Kidney (tissue), 14 donors: ENCODE results near the gene PACS2. TPM values are rescaled to one million over a fixed set of nuclear protein-coding genes. Genes with fewer than 3 reads are reported as not detected.

Source experiments
- DNase-seq, 5 donors: peaks; one replicate each; pipeline ENCODE4 v3.0.0-alpha.2; 2013 to 2020
- FAIRE-seq: peaks from 2 replicates; lab custom pipeline; 2012; peaks lifted over from hg19 to GRCh38; lab: Jason Lieb, UNC
- H3K27ac ChIP-seq, 2 donors: one replicate each; pipeline ENCODE4 v1.7.0; 2013; ENCODE audit warnings: low read depth in 2 of 2, low read length in 2 of 2, inconsistent platforms in 1 of 2
- H3K27me3 ChIP-seq: one replicate; pipeline ENCODE4 v1.7.1; 2013; ENCODE audit warnings: low read length, inconsistent platforms; ENCODE audit not compliant: control insufficient read depth, insufficient read depth
- H3K36me3 ChIP-seq, 3 donors: one replicate each; pipeline versions ENCODE4 v1.7.0 to v1.7.1; 2013; ENCODE audit warnings: low read length in 3 of 3, control low read depth in 1 of 3, inconsistent platforms in 1 of 3; ENCODE audit not compliant: insufficient read depth in 3 of 3, control insufficient read depth in 2 of 3
- H3K4me1 ChIP-seq, 3 donors: one replicate each; pipeline versions ENCODE4 v1.7.0 to v1.7.1; 2013; ENCODE audit warnings: low read length in 3 of 3, inconsistent platforms in 1 of 3, low read depth in 1 of 3; ENCODE audit not compliant: control insufficient read depth in 2 of 3, insufficient read depth in 2 of 3
- H3K4me3 ChIP-seq, 3 donors: one replicate each; pipeline versions ENCODE4 v1.7.0 to v1.8.1; 2013; ENCODE audit warnings: low read length in 3 of 3, control low read depth in 1 of 3, inconsistent platforms in 1 of 3
- H3K9ac ChIP-seq, 3 donors: one replicate each; pipeline versions ENCODE4 v1.7.0 to v1.7.1; 2013; ENCODE audit warnings: low read length in 3 of 3, control low read depth in 1 of 3, inconsistent platforms in 1 of 3
- H3K9me3 ChIP-seq, 3 donors: one replicate each; pipeline versions ENCODE4 v1.7.0 to v1.7.1; 2013; ENCODE audit warnings: low read length in 3 of 3, control low read depth in 1 of 3, inconsistent platforms in 1 of 3; ENCODE audit not compliant: control insufficient read depth in 2 of 3, insufficient read depth in 1 of 3
- intact Hi-C: fragments of 100-400 bp; cut with DNase I; formaldehyde crosslinking; loops from one replicate; pipeline ENCODE4 v1.11.1; 2022
- polyA plus RNA-seq: library from polyadenylated mRNA; stranded (reverse); fragments of 350-450 nt; fragmentation: Illumina TruSeq; extraction: RNeasy Lipid Tissue Mini Kit (QIAGEN cat#74804); gene quantifications from one replicate; pipeline ENCODE4 v1.2.3, GENCODE V29; 2014; ENCODE audit warnings: low read depth, low replicate concordance; ENCODE audit not compliant: insufficient read depth
- total RNA-seq: library from RNA; stranded (reverse); fragmentation: NEBNext Ultra II Directional; extraction: Animal tissue kit (Norgen Biotek cat#: 25700); gene quantifications from one replicate; pipeline ENCODE4 v1.2.1, GENCODE V29; 2021
- TF ChIP-seq, protein P1 (sequence below): IDR thresholded peaks from 3 replicates; pipeline ENCODE4 v1.5.1; 2012; ENCODE audit warnings: mild to moderate bottlenecking, moderate library complexity, borderline replicate concordance; ENCODE audit not compliant: insufficient read depth; ENCODE audit errors: extremely low read depth
- donor health status: control.
- donor health status: control.
- donor health status: control.
- donor health status: control.
- donor health status: control.
- donor health status: DM: yes; HTN: yes; CAD: no.
- donor health status: Normal renal cell carcinoma (clear cell type).

Gene PACS2
- total and polyA plus RNA-seq, 2 donors from 2014 or later: 35.7 to 83.9 TPM

DNA sequence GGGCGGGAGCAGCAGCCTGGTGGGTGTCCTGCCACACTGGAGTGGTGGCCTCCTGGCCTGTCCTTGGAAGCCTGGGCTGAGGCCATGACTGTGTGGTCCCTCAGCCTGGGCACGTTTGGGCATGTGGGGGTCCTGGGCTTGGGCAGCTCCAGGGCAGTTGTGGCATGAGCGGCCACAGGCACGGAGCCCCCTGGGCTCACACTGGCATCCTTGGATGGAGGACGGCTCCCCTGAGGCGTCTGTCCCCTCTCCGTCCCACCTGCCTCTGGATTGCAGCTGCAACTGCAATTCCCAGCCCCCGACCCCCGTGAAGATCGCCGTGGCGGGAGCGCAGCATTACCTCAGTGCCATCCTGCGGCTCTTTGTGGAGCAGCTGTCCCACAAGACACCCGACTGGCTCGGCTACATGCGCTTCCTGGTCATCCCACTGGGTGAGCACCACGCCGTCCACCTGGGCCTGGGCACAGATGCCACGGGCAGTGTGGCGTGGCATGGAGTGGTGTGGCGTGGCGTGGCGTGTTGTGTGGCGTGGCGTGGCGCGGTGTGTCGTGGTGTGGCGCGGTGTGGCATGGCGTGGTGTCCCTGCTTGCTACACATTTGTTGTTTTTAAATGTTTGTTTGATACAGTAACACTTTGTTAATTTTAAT, 68.7 kb downstream of the PACS2 start:
- TF ChIP-seq, protein P1, sequence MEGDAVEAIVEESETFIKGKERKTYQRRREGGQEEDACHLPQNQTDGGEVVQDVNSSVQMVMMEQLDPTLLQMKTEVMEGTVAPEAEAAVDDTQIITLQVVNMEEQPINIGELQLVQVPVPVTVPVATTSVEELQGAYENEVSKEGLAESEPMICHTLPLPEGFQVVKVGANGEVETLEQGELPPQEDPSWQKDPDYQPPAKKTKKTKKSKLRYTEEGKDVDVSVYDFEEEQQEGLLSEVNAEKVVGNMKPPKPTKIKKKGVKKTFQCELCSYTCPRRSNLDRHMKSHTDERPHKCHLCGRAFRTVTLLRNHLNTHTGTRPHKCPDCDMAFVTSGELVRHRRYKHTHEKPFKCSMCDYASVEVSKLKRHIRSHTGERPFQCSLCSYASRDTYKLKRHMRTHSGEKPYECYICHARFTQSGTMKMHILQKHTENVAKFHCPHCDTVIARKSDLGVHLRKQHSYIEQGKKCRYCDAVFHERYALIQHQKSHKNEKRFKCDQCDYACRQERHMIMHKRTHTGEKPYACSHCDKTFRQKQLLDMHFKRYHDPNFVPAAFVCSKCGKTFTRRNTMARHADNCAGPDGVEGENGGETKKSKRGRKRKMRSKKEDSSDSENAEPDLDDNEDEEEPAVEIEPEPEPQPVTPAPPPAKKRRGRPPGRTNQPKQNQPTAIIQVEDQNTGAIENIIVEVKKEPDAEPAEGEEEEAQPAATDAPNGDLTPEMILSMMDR: no peak
- intact Hi-C loops: no loop called here
- peak in 1 of 5 donors; percentile 59 for DNase-seq
- Histone ChIP-seq H3K27ac (no peak overlapping the region), H3K9me3 (no peaks in the 10 kb centered on the region), H3K4me1 (no peaks in the 10 kb centered on the region), H3K36me3 (peaks cover 0 to 21% (median 5%) of the 10 kb centered on the region in 3 donors), H3K27me3 (no peaks in the 10 kb centered on the region), H3K9ac (no peak overlapping the region), H3K4me3 (no peak overlapping the region)
- no peak for FAIRE-seq

DNA sequence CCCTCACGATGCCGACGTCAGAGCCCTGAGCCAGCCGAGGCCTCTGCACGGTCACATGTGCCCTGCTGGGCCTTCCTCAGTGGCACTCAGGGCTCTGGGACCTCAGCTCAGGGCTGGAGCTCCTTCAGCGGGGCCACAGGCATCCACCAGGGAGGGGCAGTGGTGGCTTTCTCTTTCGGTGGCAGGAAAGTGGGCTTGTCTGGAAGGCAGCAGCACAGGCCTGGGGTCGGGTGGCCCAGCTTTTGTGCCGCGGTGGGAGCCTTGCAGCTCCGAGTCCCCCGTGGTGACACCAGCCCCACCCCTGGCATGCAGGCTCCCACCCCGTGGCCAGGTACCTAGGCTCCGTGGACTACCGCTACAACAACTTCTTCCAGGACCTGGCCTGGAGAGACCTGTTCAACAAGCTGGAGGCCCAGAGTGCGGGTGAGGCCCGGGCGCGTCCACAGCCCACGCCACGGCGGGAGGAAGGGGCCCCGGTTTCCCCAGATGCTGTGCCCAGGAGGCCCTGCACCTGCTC, 69.6 kb downstream of the PACS2 start:
- no peaks in the 10 kb centered on the region for H3K4me1 ChIP-seq
- H3K9me3 ChIP-seq: no peaks in the 10 kb centered on the region
- TF ChIP-seq, protein P1: no peak
- peaks cover 0 to 21% (median 5%) of the 10 kb centered on the region in 3 donors for H3K36me3 ChIP-seq
- intact Hi-C loops: no loop called here
- peak in 1 of 5 donors; percentile 61 for DNase-seq
- H3K27me3 ChIP-seq: no peaks in the 10 kb centered on the region
- H3K27ac ChIP-seq: no peak overlapping the region
- no peak overlapping the region for H3K4me3 ChIP-seq
- no peak for FAIRE-seq
- H3K9ac ChIP-seq: no peak overlapping the region

DNA sequence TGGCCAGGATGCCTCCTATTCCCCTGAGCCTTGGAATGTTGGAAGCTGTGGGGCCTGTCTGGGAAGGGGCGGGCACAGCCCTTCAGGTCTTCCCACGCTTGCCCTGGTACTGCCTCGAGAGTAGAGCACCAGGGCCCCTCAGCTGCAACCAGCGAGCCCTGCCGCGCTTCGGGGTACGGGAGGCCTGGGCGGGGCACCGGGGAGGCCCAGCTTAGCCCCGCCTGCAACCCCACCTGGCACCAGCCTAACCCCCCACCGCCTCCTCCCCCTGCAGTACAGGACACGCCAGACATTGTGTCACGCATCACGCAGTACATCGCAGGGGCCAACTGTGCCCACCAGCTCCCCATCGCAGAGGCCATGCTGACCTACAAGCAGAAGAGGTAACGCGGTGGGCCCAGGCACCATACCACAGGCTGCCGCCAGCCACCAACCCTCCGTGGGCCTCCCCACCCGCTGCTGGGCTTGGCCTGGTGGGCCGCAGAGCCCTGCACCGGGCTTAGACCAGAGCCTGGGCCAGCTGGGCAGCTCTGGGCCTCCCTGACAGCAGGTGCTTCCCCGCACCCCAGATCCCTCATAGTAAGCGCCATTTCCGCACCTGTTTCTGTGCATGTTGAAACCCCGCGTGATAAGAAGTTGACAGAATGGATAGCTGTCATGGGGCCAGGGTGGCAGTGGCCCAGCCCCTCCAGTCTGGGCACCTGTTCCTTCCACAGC, 70.2 kb downstream of the PACS2 start:
- DNase-seq: peak in 1 of 5 donors; percentile 66
- TF ChIP-seq, protein P1: no peak
- Histone ChIP-seq H3K9ac (no peak overlapping the region), H3K27me3 (no peaks in the 10 kb centered on the region), H3K27ac (no peak overlapping the region), H3K4me3 (no peak overlapping the region), H3K9me3 (no peaks in the 10 kb centered on the region), H3K36me3 (peaks cover 0 to 21% (median 5%) of the 10 kb centered on the region in 3 donors), H3K4me1 (no peaks in the 10 kb centered on the region)
- FAIRE-seq: no peak
- intact Hi-C loops: no loop called here
